Left ventricle myocardium inferior (tissue), 1 donor: Measurements from ENCODE around the gene C16orf46. TPM values are rescaled to one million over a fixed set of nuclear protein-coding genes. Genes with fewer than 3 reads are reported as not detected.

Source experiments
- DNase-seq: peaks from one replicate; pipeline ENCODE4 v3.0.0-alpha.2; 2020
- H3K27ac ChIP-seq: fragments of 200-600 bp; replicated peaks from 2 replicates; pipeline ENCODE4 v1.8.0; 2021
- H3K27me3 ChIP-seq: fragments of 200-600 bp; 2 replicates; pipeline ENCODE4 v1.8.0; 2021; ENCODE audit warnings: low read depth
- H3K36me3 ChIP-seq: fragments of 200-600 bp; 2 replicates; pipeline ENCODE4 v1.8.0; 2021
- H3K4me1 ChIP-seq: fragments of 200-600 bp; 2 replicates; pipeline ENCODE4 v1.8.0; 2021
- H3K4me3 ChIP-seq: fragments of 200-600 bp; 2 replicates; pipeline ENCODE4 v1.8.0; 2021; ENCODE audit warnings: mild to moderate bottlenecking, moderate library complexity
- H3K9me3 ChIP-seq: fragments of 200-600 bp; replicated peaks from 2 replicates; pipeline ENCODE4 v1.8.0; 2021
- CTCF ChIP-seq: fragments of 200-600 bp; IDR thresholded peaks from 2 replicates; pipeline ENCODE4 v1.8.0; 2021; ENCODE audit warnings: antibody characterized with exemption, mild to moderate bottlenecking, borderline replicate concordance
- intact Hi-C: fragments of 100-400 bp; cut with micrococcal nuclease; formaldehyde crosslinking; loops from one replicate; pipeline ENCODE4 v1.11.0; 2022
- total RNA-seq: library from RNA; stranded (reverse); fragmentation: NEBNext Ultra II Directional; extraction: Animal tissue kit (Norgen Biotek cat#: 25700); gene quantifications from one replicate; pipeline ENCODE4 v1.2.1, GENCODE V29; 2021
- donor health status: DM: no; HTN: yes; CAD: no; lungs with severe emphysema.

Gene C16orf46
- total RNA-seq, 1 donor from 2014 or later: 0.88 TPM

GRCh38 chr16:81035975-81036750, 40.9 kb downstream of the C16orf46 start:
- Histone ChIP-seq H3K27me3 (no peaks in the 10 kb centered on the region), H3K36me3 (no peaks in the 10 kb centered on the region), H3K4me3 (peak overlapping the region; percentile 77), H3K4me1 (peaks cover 47% of the 10 kb centered on the region), H3K27ac (peak overlapping the region; percentile 89), H3K9me3 (no peaks in the 10 kb centered on the region)
- peak; percentile 13 for TF ChIP-seq CTCF
- intact Hi-C loops: loop anchor here (10.0 kb wide), 1 partner anchor 699 kb away; no protein-coding TSS in a partner anchor
- DNase-seq: peak; percentile 20

GRCh38 chr16:81035398-81035974, 41.6 kb downstream of the C16orf46 start, which contains the start of gene ATMIN:
Gene ATMIN (plus strand): TSS chr16:81035842. CDS start chr16:81035871, 29 bp downstream.
- peak; percentile 87 for DNase-seq
- intact Hi-C loops: loop anchor here (10.0 kb wide), 1 partner anchor 699 kb away; no protein-coding TSS in a partner anchor
- peak; percentile 95 for TF ChIP-seq CTCF

GRCh38 chr16:81029930-81030604, 47.0 kb downstream of the C16orf46 start:
- H3K27me3 ChIP-seq: no peaks in the 10 kb centered on the region
- TF ChIP-seq CTCF: no peak
- H3K4me3 ChIP-seq: no peak overlapping the region
- no peaks in the 10 kb centered on the region for H3K9me3 ChIP-seq
- intact Hi-C loops: loop anchor here (10.0 kb wide), 1 partner anchor 705 kb away; no protein-coding TSS in a partner anchor
- no peak overlapping the region for H3K27ac ChIP-seq
- no peaks in the 10 kb centered on the region for H3K4me1 ChIP-seq
- DNase-seq: no peak
- peaks cover 5% of the 10 kb centered on the region for H3K36me3 ChIP-seq

More at GRCh38 chr16:81035398-81035974, 41.6 kb downstream of the C16orf46 start, which contains the start of gene ATMIN:
- Histone ChIP-seq H3K27ac (peak within 1 kb of the TSS; percentile 89), H3K4me3 (peak within 1 kb of the TSS; percentile 77), H3K9me3 (no peaks in the 10 kb centered on the region), H3K27me3 (no peaks in the 10 kb centered on the region), H3K36me3 (no peaks in the 10 kb centered on the region), H3K4me1 (peaks cover 47% of the 10 kb centered on the region)

GRCh38 chr16:81026429-81026828, 50.6 kb downstream of the C16orf46 start:
- no peaks in the 10 kb centered on the region for H3K4me1 ChIP-seq
- intact Hi-C loops: no loop called here
- H3K36me3 ChIP-seq: peaks cover 34% of the 10 kb centered on the region
- no peak overlapping the region for H3K27ac ChIP-seq
- DNase-seq: no peak
- no peak overlapping the region for H3K4me3 ChIP-seq
- H3K27me3 ChIP-seq: no peaks in the 10 kb centered on the region
- TF ChIP-seq CTCF: no peak
- no peaks in the 10 kb centered on the region for H3K9me3 ChIP-seq

- H3K9me3 ChIP-seq: no peaks in the 10 kb centered on the region
- peaks cover 81% of the 10 kb centered on the region for H3K36me3 ChIP-seq
- no peaks in the 10 kb centered on the region for H3K4me1 ChIP-seq
- intact Hi-C loops: no loop called here
- DNase-seq: no peak
- H3K27ac ChIP-seq: no peak overlapping the region
- no peak for TF ChIP-seq CTCF
- no peak overlapping the region for H3K4me3 ChIP-seq
- H3K27me3 ChIP-seq: no peaks in the 10 kb centered on the region
Observed at GRCh38 chr16:81018496-81018895, 58.5 kb downstream of the C16orf46 start.
